WTC11 (cell line): ENCODE data around the gene VTN. TPM values are rescaled to one million over a fixed set of nuclear protein-coding genes. Genes with fewer than 3 reads are reported as not detected.

Experiments
- ARID4B ChIP-seq: sonication (generic); formaldehyde crosslinking; IDR thresholded peaks from 2 replicates; pipeline ENCODE4 v1.8.0; 2023; ENCODE audit warnings: missing genetic modification reagents, mild to moderate bottlenecking, borderline replicate concordance
- ATF6 ChIP-seq: sonication (generic); formaldehyde crosslinking; IDR thresholded peaks from 2 replicates; pipeline ENCODE4 v1.8.1; 2023; ENCODE audit warnings: mild to moderate bottlenecking, missing genetic modification reagents
- E2F5 ChIP-seq: sonication (generic); formaldehyde crosslinking; IDR thresholded peaks from 2 replicates; pipeline ENCODE4 v1.8.1; 2022; ENCODE audit warnings: mild to moderate bottlenecking, moderate library complexity, missing genetic modification reagents
- ESRRA ChIP-seq: sonication (generic); formaldehyde crosslinking; IDR thresholded peaks from 2 replicates; pipeline ENCODE4 v1.8.1; 2022; ENCODE audit warnings: mild to moderate bottlenecking, missing genetic modification reagents, borderline replicate concordance
- FOXP4 ChIP-seq: sonication (generic); formaldehyde crosslinking; IDR thresholded peaks from 2 replicates; pipeline ENCODE4 v1.8.0; 2022; ENCODE audit warnings: mild to moderate bottlenecking, missing genetic modification reagents
- GABPB1 ChIP-seq: sonication (generic); formaldehyde crosslinking; IDR thresholded peaks from 2 replicates; pipeline ENCODE4 v1.8.1; 2023; ENCODE audit warnings: mild to moderate bottlenecking, missing genetic modification reagents
- GRHL2 ChIP-seq: fragments of 250-450 bp; sonication (Bioruptor Pico); IDR thresholded peaks from 2 replicates; pipeline ENCODE4 v1.8.0; 2022; ENCODE audit warnings: mild to moderate bottlenecking, moderate library complexity; ENCODE audit not compliant: insufficient replicate concordance, severe bottlenecking
- HMGA2 ChIP-seq: fragments of 250-450 bp; sonication (Bioruptor Pico); IDR thresholded peaks from 2 replicates; pipeline ENCODE4 v1.4.0; 2021; ENCODE audit warnings: mild to moderate bottlenecking, moderate library complexity
- MYBL2 ChIP-seq: sonication (generic); formaldehyde crosslinking; IDR thresholded peaks from 2 replicates; pipeline ENCODE4 v1.8.1; 2023; ENCODE audit warnings: mild to moderate bottlenecking, moderate library complexity, missing genetic modification reagents
- PRDM15 ChIP-seq: sonication (generic); formaldehyde crosslinking; IDR thresholded peaks from 2 replicates; pipeline ENCODE4 v1.8.0; 2022; ENCODE audit warnings: missing genetic modification reagents
- PREB ChIP-seq: sonication (generic); formaldehyde crosslinking; IDR thresholded peaks from 2 replicates; pipeline ENCODE4 v1.8.1; 2022; ENCODE audit warnings: mild to moderate bottlenecking, missing genetic modification reagents, moderate library complexity, borderline replicate concordance
- RORB ChIP-seq: fragments of 250-450 bp; sonication (Bioruptor Pico); IDR thresholded peaks from 2 replicates; pipeline ENCODE4 v1.9.0; 2021; ENCODE audit warnings: mild to moderate bottlenecking
- SMAD4 ChIP-seq: sonication (generic); formaldehyde crosslinking; IDR thresholded peaks from 2 replicates; pipeline ENCODE4 v1.8.0; 2022; ENCODE audit warnings: mild to moderate bottlenecking, missing genetic modification reagents
- SP1 ChIP-seq: sonication (generic); formaldehyde crosslinking; conservative IDR thresholded peaks from 2 replicates; pipeline ENCODE4 v1.8.1; 2022; ENCODE audit warnings: missing genetic modification reagents
- TP53 ChIP-seq: sonication (generic); formaldehyde crosslinking; IDR thresholded peaks from 2 replicates; pipeline ENCODE4 v1.8.1; 2023; ENCODE audit warnings: mild to moderate bottlenecking, missing genetic modification reagents
- USF1 ChIP-seq: sonication (generic); formaldehyde crosslinking; IDR thresholded peaks from 2 replicates; pipeline ENCODE4 v1.8.0; 2022; ENCODE audit warnings: mild to moderate bottlenecking, missing genetic modification reagents
- ZNF121 ChIP-seq: sonication (generic); formaldehyde crosslinking; IDR thresholded peaks from 2 replicates; pipeline ENCODE4 v1.8.0; 2023; ENCODE audit warnings: missing genetic modification reagents
- ZNF281 ChIP-seq: sonication (generic); formaldehyde crosslinking; IDR thresholded peaks from 2 replicates; pipeline ENCODE4 v1.8.0; 2023; ENCODE audit warnings: mild to moderate bottlenecking, missing genetic modification reagents
- ZNF317 ChIP-seq: sonication (generic); formaldehyde crosslinking; IDR thresholded peaks from 2 replicates; pipeline ENCODE4 v1.8.1; 2023; ENCODE audit warnings: low read depth, mild to moderate bottlenecking, moderate library complexity, missing genetic modification reagents, borderline replicate concordance
- ZNF396 ChIP-seq: fragments of 250-450 bp; sonication (Bioruptor Pico); IDR thresholded peaks from 2 replicates; pipeline ENCODE4 v1.8.0; 2021; ENCODE audit warnings: mild to moderate bottlenecking, moderate library complexity, borderline replicate concordance
- total RNA-seq: library from RNA; stranded (reverse); gene quantifications from 3 replicates; pipeline ENCODE4 v1.2.3, GENCODE V29; 2021

The VTN gene
- total RNA-seq, 1 experiment from 2014 or later, result 1.6 TPM

GRCh38 chr17:28381141-28381825 is 11.2 kb upstream of the VTN start (continued):
- TF ChIP-seq ATF6 (no peak), RORB (CRISPR knock-in tag) (no peak), FOXP4 (peak; percentile 13; the same call in 1 of the 2 replicates), ZNF396 (no peak), USF1 (no peak; the same call in 1 of the 2 replicates), MYBL2 (CRISPR knock-in tag) (no peak; the same call in 1 of the 2 replicates), ZNF121 (no peak), E2F5 (CRISPR knock-in tag) (peak; percentile 58; the same call in 1 of the 2 replicates), ARID4B (peak; percentile 87; the same call in 1 of the 2 replicates), ZNF317 (CRISPR knock-in tag) (no peak), HMGA2 (no peak), PREB (CRISPR knock-in tag) (no peak), PRDM15 (CRISPR knock-in tag) (no peak), SMAD4 (peak; percentile 81), ESRRA (0 out of 2 replicates have a peak, but pooled peaks have one; percentile 24), GRHL2 (CRISPR knock-in tag) (no peak), TP53 (CRISPR knock-in tag) (peak; percentile 85), SP1 (CRISPR knock-in tag) (no peak), GABPB1 (no peak), ZNF281 (peak; percentile 12; the same call in 1 of the 2 replicates)
